ENCODE measurements around the gene KCNN4.

Gene KCNN4

GRCh38 chr19:43725468-43725867 is 55.3 kb downstream of the KCNN4 start:
- Mint-ChIP-seq H3K4me1 (peaks cover 4% of the 10 kb centered on the region), H3K27ac (no peak overlapping the region), H3K9me3 (no peaks in the 10 kb centered on the region), H3K27me3 (no peaks in the 10 kb centered on the region), H3K4me3 (no peak overlapping the region), H3K36me3 (peaks cover 7% of the 10 kb centered on the region)

GRCh38 chr19:43724896-43725295 is 55.9 kb downstream of the KCNN4 start:
- Mint-ChIP-seq H3K4me3 (no peak overlapping the region), H3K27me3 (no peaks in the 10 kb centered on the region), H3K4me1 (peaks cover 4% of the 10 kb centered on the region), H3K36me3 (peaks cover 4% of the 10 kb centered on the region), H3K9me3 (no peaks in the 10 kb centered on the region), H3K27ac (no peak overlapping the region)

- peaks cover 2% of the 10 kb centered on the region for H3K36me3 Mint-ChIP-seq
- H3K9me3 Mint-ChIP-seq, result no peaks in the 10 kb centered on the region
- H3K4me3 Mint-ChIP-seq, result no peak overlapping the region
- no peak overlapping the region for H3K27ac Mint-ChIP-seq
- peaks cover 4% of the 10 kb centered on the region for H3K4me1 Mint-ChIP-seq
- H3K27me3 Mint-ChIP-seq, result no peaks in the 10 kb centered on the region
Observed at GRCh38 chr19:43723588-43723987, 57.2 kb downstream of the KCNN4 start.

GRCh38 chr19:43721469-43722048 is 59.2 kb downstream of the KCNN4 start:
- no peak overlapping the region for H3K4me3 Mint-ChIP-seq
- H3K27ac Mint-ChIP-seq, result no peak overlapping the region
- H3K9me3 Mint-ChIP-seq, result no peaks in the 10 kb centered on the region
- no peaks in the 10 kb centered on the region for H3K36me3 Mint-ChIP-seq
- peaks cover 4% of the 10 kb centered on the region for H3K4me1 Mint-ChIP-seq
- no peaks in the 10 kb centered on the region for H3K27me3 Mint-ChIP-seq

GRCh38 chr19:43720936-43721335 is 59.8 kb downstream of the KCNN4 start:
- Mint-ChIP-seq H3K4me3 (no peak overlapping the region), H3K27ac (no peak overlapping the region)

GRCh38 chr19:43719918-43720317 is 60.9 kb downstream of the KCNN4 start:
- H3K4me3 Mint-ChIP-seq, result no peak overlapping the region
- no peaks in the 10 kb centered on the region for H3K36me3 Mint-ChIP-seq
- H3K4me1 Mint-ChIP-seq, result no peaks in the 10 kb centered on the region
- no peak overlapping the region for H3K27ac Mint-ChIP-seq
- no peaks in the 10 kb centered on the region for H3K9me3 Mint-ChIP-seq
- no peaks in the 10 kb centered on the region for H3K27me3 Mint-ChIP-seq

More at GRCh38 chr19:43720936-43721335, 59.8 kb downstream of the KCNN4 start:
- Mint-ChIP-seq H3K4me1 (peaks cover 4% of the 10 kb centered on the region), H3K9me3 (no peaks in the 10 kb centered on the region), H3K27me3 (no peaks in the 10 kb centered on the region), H3K36me3 (no peaks in the 10 kb centered on the region)

- H3K4me1 Mint-ChIP-seq, result no peaks in the 10 kb centered on the region
- no peak overlapping the region for H3K4me3 Mint-ChIP-seq
- peaks cover 2% of the 10 kb centered on the region for H3K27me3 Mint-ChIP-seq
- no peaks in the 10 kb centered on the region for H3K9me3 Mint-ChIP-seq
- no peaks in the 10 kb centered on the region for H3K36me3 Mint-ChIP-seq
- no peak overlapping the region for H3K27ac Mint-ChIP-seq
Observed at GRCh38 chr19:43719378-43719868, 61.4 kb downstream of the KCNN4 start.

GRCh38 chr19:43718627-43719377 is 62.0 kb downstream of the KCNN4 start:
- H3K36me3 Mint-ChIP-seq, result no peaks in the 10 kb centered on the region

More at GRCh38 chr19:43718627-43719377, 62.0 kb downstream of the KCNN4 start:
- no peaks in the 10 kb centered on the region for H3K9me3 Mint-ChIP-seq
- no peak overlapping the region for H3K4me3 Mint-ChIP-seq
- H3K27ac Mint-ChIP-seq, result no peak overlapping the region
- H3K27me3 Mint-ChIP-seq, result peaks cover 2% of the 10 kb centered on the region
- no peaks in the 10 kb centered on the region for H3K4me1 Mint-ChIP-seq

All from activated naive CD4-positive, alpha-beta T cell treated with anti-CD3 and anti-CD28 coated beads, Interleukin-2, amount 50 U/mL, for 24 hours (primary cell).